ENCODE results near the gene GALNT10.

GRCh38 chr5:154193701-154194121, 3.2 kb downstream of the GALNT10 start:
- TF ChIP-seq JUNB (IDR thresholded peaks at IDR 0.05; ENCODE audit: unreplicated experiment) (no peak), CTCF (conservative IDR thresholded peaks at IDR 0.05; ENCODE audit: low read depth in 2 of 2) (no peak), ZNF114 (CRISPR knock-in tag; IDR thresholded peaks at IDR 0.05) (no peak), EZH2 (IDR thresholded peaks at IDR 0.05; ENCODE audit: low read depth, unreplicated experiment) (no peak), EZH2phosphoT487 (IDR thresholded peaks at IDR 0.05; ENCODE audit: unreplicated experiment) (no peak), POLR2AphosphoS5 (IDR thresholded peaks at IDR 0.05; ENCODE audit: low read depth) (no peak), STAT1 (IDR thresholded peaks at IDR 0.05; ENCODE audit: unreplicated experiment) (no peak), ETS1 (IDR thresholded peaks at IDR 0.05) (no peak), REST (IDR thresholded peaks at IDR 0.05; ENCODE audit: unreplicated experiment) (no peak), CREB1 (CRISPR knock-in tag; IDR thresholded peaks at IDR 0.05; ENCODE audit: low read depth) (no peak), ZNF331 (CRISPR knock-in tag; IDR thresholded peaks at IDR 0.05; ENCODE audit: low read depth) (no peak), NANOG (IDR thresholded peaks at IDR 0.05; ENCODE audit: borderline replicate concordance) (no peak)

All from GM23338 (cell line).